ENCODE results near the gene COL6A5.
"Not testable (repeated sequence)": the region's sequence is repeated elsewhere in the genome, so short reads cannot be mapped to it uniquely, and the experiment has no call there.

Gene COL6A5

DNA sequence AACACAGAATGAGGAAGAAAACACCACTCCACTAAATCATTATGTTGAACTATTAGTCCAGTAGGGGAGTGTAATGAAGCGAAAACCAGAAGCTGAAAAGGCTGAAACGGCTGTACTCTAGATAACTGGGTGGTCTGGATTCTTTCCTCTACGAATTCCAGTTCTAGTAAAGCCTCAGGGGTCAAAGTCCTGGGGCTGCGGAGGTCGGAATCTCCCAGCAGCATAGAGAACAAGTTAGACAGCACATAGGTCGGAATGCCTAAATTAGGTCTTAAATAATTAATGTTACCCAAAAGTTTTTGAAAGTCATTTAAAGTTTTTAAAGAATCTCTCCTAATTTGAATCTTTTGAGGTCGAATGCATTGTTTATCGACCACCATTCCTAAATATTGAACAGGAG lies 102.7 kb downstream of the COL6A5 start:
- DNase-seq = not testable (repeated sequence)

DNA sequence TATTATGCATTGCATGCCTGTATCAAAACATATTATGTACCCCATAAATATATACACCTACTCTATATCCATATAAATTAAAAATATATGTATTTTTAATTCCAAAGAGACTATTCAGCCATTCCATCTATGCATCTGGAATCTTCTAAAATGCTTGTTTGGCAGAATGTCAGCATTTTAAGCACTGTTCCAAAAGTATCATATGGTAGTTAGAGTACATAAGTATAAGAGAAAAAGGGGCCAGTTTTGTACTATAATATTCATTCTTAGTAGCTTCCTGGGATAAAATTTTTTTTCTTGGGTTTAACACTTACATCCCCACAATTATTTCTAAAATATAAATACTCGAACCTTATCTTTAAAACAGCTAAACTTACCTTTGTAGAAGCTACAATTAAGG lies 111.1 kb downstream of the COL6A5 start:
- no peak for DNase-seq

DNA sequence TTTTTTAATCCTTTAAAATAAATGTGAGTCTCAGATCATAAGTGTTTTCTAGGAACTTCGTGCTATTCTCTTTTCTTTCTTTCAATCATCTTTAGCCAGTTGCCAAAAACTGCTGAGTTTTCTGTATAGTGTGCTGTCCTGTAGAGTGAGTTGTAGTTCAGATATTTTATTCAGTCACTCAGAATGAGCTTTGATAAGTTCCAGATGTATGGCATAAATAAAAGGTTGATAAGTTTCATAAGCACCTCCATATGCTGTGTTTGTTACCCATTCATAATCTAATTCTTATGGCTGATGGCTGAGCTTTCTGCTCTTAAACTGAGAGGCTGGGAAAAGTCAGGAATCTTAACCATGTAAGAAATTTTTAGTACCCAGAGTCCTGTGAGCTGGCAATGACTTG lies 112.2 kb downstream of the COL6A5 start:
- DNase-seq = no peak

DNA sequence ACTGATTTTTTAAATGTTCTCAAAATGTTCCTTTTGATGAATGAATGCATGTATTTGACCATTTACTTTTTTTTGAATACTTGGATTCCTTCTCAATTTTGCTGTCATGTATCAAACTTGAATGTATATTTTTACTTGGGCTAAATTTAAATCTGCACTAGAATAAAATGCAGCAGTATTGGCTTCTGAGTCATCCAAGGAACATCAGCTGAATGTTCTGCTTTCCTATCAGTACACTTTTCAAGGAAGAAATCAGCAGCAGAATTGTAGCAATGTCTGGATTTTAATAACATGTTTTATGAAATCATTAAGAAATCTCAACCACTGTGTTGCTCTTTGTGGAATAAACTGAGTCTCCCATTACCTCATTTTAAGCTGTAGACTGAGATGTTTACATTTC lies 114.5 kb downstream of the COL6A5 start:
- DNase-seq = no peak

DNA sequence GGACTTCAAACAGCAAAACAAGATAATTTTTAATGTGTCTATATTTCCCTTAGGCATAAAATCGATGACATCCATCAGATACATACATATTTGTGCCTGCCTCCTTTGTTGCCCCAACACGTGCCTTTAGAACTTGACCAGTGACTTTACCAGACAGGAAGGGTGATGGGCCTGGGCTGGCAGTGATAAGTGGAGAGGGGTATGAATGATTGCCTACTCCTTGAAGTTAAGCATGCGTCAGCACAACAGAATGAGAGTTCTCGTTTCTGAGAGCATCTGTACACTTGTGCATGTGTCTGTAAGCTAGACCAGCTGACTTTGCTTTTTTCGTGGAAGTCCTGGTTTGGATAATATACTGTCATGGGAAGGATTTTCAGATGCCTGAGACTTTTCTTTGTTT lies 116.6 kb downstream of the COL6A5 start:
- no peak for DNase-seq

DNA sequence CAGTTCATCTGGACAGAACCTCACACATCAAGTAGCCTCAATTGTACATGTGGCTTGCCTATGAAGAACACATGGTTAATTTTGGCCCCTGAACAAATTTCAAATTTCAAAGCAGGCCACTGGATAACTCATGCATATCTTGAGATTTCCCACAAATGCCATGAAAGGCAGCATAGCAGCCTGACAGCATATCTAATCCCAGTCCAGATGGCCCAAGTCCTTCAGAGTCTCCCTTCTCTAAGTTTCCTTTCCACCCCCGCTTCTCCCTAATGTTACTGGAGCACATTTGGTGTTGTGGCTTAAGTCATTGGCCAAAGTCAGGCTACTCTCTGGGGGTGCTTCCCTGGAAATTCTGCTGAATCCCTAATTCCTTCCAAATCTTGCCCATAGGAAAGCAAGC lies 117.7 kb downstream of the COL6A5 start:
- DNase-seq = no peak

DNA sequence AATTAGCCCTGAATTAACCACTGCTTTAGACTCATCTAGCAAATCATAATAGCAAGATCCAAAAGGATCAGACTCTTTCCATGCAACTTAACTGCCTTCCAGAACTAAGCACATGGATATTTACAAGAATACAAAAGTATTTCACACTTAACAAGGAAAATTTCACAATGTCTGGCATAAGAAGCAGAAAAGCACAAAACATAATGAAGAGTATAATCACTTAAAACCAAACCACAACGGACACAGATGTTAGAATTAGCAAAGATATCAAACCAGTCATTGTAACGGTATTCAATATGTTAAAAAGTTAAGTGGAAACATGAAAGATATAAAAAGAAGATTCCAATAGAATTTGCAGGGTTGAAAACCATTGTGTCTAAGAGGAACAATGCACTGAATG lies 120.0 kb downstream of the COL6A5 start:
- no peak for DNase-seq

DNA sequence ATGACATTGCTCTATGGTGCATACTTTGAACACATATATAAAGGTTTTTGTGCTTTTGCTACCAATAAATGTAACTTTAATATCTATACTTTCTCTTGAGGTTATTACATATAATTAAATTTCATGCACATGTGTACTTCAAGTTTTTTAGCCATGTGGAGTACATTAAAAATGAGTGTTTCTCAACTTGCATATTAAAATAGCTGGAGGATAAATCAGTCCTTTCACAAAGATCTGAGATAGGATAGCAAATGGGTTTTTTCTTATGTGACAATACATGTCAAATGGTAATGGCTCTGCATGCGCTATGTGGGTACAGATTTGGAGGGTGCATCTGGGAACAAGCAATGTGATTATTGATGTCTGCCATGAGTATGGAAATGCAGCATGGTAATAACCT lies 122.8 kb downstream of the COL6A5 start:
- no peak for DNase-seq

DNA sequence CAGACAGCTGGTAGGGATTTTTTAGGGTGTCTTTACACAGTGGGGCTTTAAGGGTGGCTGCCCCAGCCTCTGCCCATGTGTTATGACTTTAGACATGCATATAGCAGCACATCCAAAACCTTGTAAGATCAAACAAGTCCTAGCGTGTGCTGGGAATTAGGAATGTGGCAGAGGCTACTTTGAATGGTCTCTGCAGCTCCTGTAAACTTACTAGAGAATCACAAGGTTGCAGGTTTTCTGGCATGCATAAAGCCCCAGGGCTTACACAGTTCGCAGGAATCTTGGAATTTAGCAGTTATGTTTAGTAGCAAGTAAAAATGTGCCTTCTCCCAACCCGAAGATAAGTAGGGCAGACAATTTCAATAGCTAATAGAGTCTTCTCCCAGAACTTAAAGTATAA lies 124.7 kb downstream of the COL6A5 start:
- DNase-seq = no peak

DNA sequence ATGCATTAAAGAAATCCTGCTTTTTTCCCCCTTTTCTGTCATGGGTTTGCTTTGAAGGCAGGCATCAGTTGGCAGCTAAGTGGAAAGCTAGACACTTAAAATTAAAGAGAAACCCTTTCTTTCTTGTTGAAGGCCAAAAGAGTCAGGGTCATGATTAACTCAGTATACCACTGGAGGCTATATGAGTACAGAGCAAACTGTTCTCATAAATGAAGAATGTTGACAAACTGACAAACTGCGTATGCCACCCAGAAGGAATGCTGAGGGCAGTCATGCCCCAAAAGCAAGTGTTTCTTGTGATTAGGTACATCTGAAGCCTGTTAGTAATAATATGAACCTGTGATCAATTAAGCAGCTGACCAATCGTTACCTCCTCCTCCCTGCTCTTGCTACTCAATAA lies 127.9 kb downstream of the COL6A5 start:
- no peak for DNase-seq

DNA sequence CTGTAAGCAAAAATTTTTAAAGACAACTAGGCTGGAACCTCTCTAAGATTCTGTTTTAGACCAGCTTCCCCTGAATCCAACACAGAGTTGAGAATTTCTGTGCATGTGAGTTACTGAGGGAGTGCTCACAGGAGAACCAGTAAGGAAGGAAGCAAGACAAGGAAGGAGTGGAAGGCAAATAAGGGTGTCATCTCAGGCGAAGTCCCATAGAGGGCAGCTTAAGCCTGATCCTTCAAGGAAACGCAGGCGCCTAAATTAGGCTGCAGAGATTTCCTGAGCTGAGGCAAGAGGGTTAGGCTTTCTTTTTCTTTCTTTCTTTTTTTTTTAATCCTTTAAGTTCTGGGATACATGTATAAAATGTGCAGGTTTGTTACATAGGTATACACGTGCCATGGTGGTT lies 135.3 kb downstream of the COL6A5 start:
- DNase-seq = no peak

DNA sequence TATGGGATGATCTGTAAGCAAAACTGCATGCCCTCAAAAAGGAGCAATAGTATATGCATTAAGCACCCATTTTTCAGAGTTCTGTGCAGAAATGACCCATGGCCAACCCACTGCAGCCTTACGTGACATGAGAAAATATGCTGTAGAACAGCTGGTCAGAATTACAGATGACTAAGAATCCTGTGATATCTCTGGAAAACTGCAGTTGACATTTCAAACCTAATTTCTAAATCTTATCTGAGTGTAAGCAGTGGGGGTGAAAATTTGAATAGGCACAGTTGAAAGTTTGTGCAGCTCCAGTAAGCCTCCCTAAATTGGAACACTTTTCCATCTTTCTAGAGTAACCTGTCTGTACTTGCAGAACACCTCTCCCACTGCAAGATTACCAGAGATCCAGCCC lies 142.8 kb downstream of the COL6A5 start:
- DNase-seq = no peak

DNA sequence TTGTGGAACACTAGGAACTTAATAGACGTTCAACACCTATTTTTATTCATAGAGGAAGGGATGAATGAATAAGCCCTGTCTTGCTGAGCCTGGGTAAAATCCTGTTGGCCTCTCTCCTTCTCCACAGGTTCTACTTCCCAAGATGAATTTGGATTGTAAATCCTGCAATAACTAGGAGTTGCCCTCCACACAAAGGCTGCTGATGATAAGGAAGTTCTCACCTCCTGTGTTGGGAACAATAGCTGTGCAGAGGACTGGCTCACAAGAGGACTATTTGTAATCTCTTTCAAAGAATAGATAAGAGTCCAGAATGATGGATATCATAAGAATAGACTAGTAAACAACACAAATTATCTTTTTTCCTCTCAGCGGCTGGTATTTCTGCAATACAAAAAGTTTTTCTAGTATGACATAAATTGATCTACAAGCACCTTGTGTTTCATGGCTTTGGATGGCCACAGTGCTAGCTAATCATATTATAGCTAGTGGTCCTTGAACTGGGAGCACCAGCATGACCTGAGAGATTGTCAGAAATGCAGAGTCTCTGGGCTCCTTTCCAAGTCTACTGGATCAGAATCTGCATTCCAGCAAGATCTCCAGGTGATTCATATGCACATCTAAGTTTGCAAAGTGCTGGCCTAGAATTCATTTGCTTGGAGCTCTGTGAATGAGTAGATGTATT lies 143.4 kb downstream of the COL6A5 start:
- no peak for DNase-seq

DNA sequence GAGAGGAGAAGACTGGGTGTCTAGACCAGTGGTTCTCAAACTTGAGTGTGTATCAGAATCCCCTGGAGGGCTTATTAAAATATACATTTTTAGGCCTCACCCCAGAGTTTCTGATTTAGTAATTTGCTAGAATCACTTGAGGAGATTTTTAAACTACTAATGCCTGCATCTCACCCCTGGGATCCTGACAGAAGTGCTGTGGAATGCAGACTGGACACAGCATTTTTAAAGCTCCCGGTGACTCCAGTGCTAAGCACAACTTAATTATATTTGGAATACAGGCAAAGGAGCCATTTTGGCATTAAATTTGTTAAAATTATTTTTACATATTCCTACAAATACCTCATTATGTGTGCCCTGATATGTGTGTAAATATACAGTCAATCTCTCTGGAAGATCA lies 144.8 kb downstream of the COL6A5 start:
- no peak for DNase-seq

DNA sequence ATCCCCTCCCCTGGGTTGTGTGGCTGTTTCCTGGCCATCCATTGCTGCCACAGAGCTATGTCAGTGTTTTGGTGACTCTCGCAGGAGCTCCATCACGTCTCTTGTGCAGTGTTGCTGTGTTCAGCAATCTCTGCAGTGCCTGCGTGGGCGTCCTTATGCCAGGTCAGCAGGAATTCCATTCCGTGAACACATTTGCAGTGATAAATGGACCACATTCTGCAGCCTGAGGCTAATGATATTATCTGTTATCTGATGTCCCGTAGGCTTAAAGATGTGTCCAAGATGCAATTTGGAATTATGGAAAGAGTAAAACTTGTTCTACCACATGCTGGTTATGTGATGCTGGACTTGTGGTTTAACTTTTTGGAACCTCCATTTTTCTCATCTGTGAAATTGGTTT lies 146.0 kb downstream of the COL6A5 start:
- DNase-seq = no peak

DNA sequence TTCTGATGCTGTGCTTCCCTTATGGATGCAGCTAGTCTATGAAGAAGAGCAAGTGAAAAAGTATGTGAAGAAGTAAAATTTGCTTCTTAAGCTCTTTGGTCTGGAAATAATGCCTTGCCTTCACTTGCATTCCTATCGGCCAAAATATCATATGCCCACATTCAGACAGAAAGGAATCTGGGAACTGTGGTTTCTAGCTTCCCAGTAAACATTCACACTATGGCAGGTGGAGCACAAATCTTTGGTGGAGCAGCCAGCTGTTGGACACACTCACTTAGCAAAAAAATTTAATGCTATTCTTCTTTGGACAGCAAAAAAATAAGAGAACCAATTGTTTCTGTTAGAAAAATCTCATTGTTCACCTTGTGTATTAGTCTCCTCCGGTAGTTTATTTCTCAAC lies 159.2 kb downstream of the COL6A5 start:
- DNase-seq = no peak

DNA sequence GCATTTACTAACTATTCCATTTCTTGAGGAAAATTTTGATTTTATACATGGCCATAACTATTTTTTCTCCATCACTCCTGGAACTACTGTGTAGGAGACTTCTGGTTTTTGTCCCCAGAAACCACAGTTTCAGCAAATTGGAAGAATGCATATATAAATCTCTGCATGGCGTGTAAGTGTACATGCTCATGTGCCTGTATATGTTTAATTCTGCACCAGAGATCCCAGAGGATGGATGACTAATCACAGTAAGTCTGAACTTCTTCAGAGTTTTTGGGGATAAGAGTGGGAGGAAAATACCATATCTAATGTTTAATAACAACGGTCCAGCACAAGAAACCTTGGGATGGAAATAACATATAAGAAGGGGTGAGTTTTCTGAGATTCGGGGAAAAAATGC lies 160.6 kb downstream of the COL6A5 start:
- DNase-seq = no peak

DNA sequence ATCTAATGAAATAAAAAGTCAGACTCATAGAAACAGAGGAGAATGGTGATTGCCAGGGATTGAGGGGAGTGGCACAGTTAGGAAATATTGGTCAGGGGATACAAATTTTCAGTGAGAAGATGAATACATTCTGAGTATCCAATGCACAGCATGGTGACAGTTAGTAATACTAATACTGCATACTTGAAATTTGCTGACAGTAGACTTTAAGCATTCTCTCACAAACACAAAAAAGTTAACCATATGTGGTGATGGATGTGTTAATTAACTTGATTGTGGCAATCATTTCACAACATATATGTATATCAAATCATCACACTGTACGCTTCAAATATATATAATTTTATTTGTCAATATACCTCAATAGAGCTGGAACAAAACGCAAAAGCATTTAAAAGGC lies 162.3 kb downstream of the COL6A5 start:
- DNase-seq = no peak

DNA sequence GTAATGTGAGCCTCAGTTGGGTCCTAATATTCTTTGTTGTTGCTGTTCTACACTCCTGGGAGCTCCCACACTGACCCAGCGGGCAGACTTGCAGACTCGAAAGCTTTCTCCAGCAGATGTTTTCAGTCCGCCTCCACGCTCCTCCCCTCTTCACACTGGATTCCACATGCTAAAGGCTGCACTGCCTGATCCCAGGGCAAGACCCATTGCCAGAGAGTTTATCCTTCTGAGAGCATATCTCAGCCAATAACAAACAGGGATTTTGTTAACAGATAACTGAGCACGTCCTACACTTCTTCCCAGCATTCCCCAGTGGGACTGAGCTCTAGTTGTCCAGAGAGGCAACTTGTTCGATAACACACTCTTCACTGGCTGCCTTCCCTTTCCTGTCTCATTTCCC lies 163.5 kb downstream of the COL6A5 start:
- DNase-seq = no peak

DNA sequence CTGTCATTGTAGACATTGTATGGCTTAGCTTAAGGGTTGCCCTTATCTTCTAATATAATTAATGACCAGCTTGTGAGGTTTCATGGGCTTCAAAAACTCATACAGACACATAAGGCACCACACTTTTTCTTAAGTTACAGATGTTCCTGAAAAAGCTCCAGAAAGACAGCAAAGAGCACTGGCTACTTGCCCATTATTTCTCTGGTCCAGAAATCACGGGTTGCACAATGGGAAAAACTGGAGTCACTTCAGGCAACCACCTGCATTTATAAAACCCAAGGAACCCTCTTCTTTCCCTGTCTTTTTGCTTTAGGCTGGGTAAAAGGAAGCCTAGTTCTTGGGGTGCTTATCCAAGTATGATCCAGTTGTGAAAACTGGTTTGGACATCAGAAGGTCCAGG lies 169.2 kb downstream of the COL6A5 start:
- no peak for DNase-seq

DNA sequence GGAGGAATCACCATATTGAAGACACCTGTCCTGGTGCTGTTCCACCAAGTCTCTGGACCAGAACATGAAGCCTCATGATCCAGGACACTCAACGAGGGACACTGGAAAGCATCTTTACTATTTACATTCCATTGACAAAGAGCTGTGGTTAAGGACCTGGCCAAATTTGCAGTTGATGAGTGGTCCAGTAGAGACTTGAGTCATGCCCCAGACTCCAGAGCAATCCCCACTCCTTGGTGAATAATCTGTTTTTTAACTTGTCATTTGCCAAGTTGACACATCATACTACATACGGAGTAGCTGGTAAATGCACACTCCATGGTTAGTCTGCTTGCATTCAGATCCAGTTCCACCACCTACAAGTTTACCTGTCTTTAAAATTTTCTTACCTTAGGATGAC lies 170.3 kb downstream of the COL6A5 start:
- DNase-seq = no peak

DNA sequence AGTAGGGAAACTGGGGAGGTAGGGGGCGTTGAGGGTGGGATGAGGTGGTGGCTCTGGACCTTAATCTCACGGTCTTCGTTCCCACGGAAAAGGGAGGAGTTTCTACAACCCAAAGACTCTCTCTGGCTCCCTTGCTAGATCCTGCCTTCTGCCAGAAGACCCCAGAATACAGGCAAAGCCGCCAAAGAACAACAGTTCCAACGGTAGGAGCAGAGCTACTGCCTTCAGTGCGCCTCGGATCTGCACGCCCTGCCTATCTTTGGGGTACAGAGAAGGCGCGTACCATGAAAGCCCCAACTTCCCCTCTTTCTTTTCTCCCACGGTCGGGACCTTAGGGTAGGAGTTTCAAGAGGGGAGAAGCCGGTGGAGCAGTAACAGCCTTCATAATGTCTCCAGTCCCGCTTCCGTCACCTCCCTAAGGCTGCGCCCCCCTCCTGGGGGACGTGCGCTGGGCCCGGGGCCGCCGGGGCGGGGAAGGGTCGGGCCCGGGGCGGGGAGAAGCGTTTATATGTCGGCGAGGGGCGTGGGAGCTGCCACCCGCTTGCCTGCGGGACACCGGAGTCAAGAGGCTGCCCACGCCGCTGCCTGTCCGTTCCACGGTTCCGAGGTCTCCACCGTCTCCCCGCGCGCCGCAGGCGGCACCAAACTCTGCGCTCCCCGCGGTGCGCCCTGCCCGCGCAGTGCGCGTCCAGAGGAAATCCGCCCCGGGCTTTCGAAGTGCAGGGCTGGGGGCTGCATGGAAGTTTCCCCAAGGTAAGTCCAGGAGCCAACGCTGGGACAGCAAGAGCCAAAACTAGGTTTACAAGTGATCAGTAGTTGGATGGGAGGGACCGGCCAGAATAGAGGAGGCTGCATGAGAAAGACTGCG lies 171.4 kb downstream of the COL6A5 start, which contains the start of gene COL6A6:
COL6A6 (plus strand) TSS at position 533 of the 868 bp plus-strand sequence. CDS start 43,188 bp downstream, outside the sequence.
- no peak for DNase-seq

DNA sequence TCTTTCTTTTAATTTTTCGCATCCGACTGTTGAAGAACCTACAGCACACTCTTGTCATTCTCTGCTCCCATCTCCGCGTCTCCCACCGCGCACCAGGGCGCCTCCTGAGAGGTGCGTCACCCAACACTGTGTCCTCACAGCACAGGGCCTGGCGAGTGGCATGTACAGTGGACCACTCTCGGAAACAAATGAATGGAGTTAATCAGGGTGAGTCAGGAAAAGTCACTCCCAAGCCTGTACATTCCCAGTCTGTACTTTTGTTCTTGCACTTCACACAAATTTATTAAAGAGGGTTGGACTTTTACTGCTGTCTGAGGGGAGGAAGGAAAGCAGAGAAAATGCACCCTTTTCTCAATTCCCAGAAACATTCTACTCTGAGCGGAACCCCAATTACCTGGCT lies 172.1 kb downstream of the COL6A5 start:
- no peak for DNase-seq

DNA sequence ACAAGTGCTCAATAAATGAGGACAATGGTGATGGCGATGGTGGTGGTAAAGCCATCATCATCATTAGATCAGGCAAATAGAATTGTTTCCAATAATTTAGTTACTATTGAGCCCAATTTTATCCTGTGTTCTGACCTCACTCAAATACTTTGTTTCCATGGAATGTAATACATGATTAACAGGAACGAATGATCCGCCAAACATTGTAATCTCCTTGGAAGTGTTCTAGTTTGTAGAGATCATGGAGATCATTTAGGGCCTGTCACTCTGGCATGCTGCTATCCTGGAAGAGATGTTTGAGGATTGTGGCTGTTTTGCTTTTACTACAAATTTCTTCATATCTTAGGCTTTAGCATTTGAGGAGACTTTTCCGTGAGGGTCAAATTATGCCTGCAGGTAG lies 174.3 kb downstream of the COL6A5 start:
- DNase-seq = no peak

DNA sequence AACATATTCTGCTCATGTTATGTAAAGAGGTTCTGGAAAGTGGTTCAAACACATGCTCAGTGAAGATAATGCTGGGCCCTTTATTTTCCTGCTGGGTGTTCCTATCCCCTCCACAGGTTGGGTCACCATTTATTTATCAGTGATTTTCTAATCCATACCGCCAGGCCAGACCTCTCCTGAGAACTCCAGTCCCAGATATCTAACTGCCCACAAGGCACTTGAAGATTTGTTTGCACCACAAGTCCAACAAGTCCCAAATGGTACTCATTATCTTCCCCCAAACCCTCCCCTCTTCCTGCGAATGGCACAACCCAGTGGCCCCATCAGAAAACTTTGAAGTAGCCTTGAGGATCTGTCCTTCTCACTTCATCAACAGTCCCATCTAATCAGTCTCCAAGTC lies 176.9 kb downstream of the COL6A5 start:
- DNase-seq = no peak

All from activated T-cell treated with anti-CD3 and anti-CD28 coated beads for 4 hours (primary cell).